GM12878 (cell line): Measurements from ENCODE around the gene RNMT. TPM values are rescaled to one million over a fixed set of nuclear protein-coding genes. Genes with fewer than 3 reads are reported as not detected.

ENCODE experiments used
- ASH2L ChIP-seq: fragments of 300-600, 200-600 bp; sonication (generic); IDR thresholded peaks from 2 replicates; pipeline ENCODE4 v1.6.1; 2017; ENCODE audit warnings: low read depth, mild to moderate bottlenecking, borderline replicate concordance
- CEBPB ChIP-seq, 2 experiments: fragments of 150-350 bp in 1 of 2; IDR thresholded peaks; 2 replicates each; pipeline ENCODE4 v1.6.1; 2012 to 2014; ENCODE audit warnings: low read depth in 2 of 2, low read length in 2 of 2, borderline replicate concordance in 1 of 2, inconsistent platforms in 1 of 2
- ETV6 ChIP-seq, 2 experiments: fragments of 450-650 bp in 1 of 2; IDR thresholded peaks in 1 of 2; conservative IDR thresholded peaks in 1 of 2; 2 replicates each; pipeline ENCODE4 v1.6.1; 2014; ENCODE audit warnings: antibody characterized with exemption in 1 of 2, borderline replicate concordance in 1 of 2, low read depth in 1 of 2, mild to moderate bottlenecking in 1 of 2, moderate library complexity in 1 of 2
- IKZF1 ChIP-seq: fragments of 450-650 bp; conservative IDR thresholded peaks from 2 replicates; pipeline ENCODE4 v1.6.1; 2017; ENCODE audit warnings: antibody characterized with exemption, mild to moderate bottlenecking
- POLR2A ChIP-seq: IDR thresholded peaks from 2 replicates; pipeline ENCODE4 v1.6.1; 2011; ENCODE audit warnings: low read depth, mild to moderate bottlenecking, low read length
- SMAD1 ChIP-seq: fragments of 450-650 bp; IDR thresholded peaks from 2 replicates; pipeline ENCODE4 v1.6.1; 2018; ENCODE audit warnings: mild to moderate bottlenecking, low read depth; ENCODE audit not compliant: partially characterized antibody
- ZNF274 ChIP-seq: IDR thresholded peaks from one replicate; pipeline ENCODE4 v1.8.0; 2011; ENCODE audit not compliant: insufficient read length, insufficient read depth
- polyA plus RNA-seq, 11 experiments: library from polyadenylated mRNA; depleted of rRNA in 4 of 11; unstranded in 6 of 11; stranded (reverse) in 5 of 11; fragments of >200 nt; fragmentation: Nextera tagmentation in 4 of 11; fragmentation: Illumina TruSeq in 1 of 11; extraction: Ambion mirVana in 4 of 11; extraction: Trizol in 1 of 11; gene quantifications; 1 replicate in 1 of 11; 2 replicates in 10 of 11; pipeline versions ENCODE4 v1.2.1 to v1.2.3, GENCODE V29; 2011 to 2016; ENCODE audit warnings: inconsistent platforms in 2 of 11, missing spikeins in 2 of 11, low read depth in 1 of 11
- total RNA-seq, 4 experiments: library from RNA; depleted of rRNA in 3 of 4; stranded (reverse); fragments of >200 nt in 3 of 4; fragmentation: Illumina TruSeq in 1 of 4; extraction: Trizol in 1 of 4; gene quantifications; 2 replicates each; pipeline versions ENCODE4 v1.2.1 to v1.2.3, GENCODE V29; 2013 to 2021
- TF ChIP-seq, protein P1 (sequence below): fragments of 450-650 bp; formaldehyde crosslinking; IDR thresholded peaks from 2 replicates; pipeline ENCODE4 v1.5.0; 2022; ENCODE audit warnings: mild to moderate bottlenecking, missing genetic modification characterization
- TF ChIP-seq, protein P2 (sequence below): fragments of 450-650 bp; IDR thresholded peaks from 2 replicates; pipeline ENCODE4 v1.6.1; 2017; ENCODE audit warnings: low read depth, mild to moderate bottlenecking, moderate library complexity

The RNMT gene
- total and polyA plus RNA-seq, 10 of the 15 experiments (the other 5 are each of a cell fraction or from before 2014, with no cell fraction given) = 18.1 to 63.2 (median 38.8) TPM

DNA sequence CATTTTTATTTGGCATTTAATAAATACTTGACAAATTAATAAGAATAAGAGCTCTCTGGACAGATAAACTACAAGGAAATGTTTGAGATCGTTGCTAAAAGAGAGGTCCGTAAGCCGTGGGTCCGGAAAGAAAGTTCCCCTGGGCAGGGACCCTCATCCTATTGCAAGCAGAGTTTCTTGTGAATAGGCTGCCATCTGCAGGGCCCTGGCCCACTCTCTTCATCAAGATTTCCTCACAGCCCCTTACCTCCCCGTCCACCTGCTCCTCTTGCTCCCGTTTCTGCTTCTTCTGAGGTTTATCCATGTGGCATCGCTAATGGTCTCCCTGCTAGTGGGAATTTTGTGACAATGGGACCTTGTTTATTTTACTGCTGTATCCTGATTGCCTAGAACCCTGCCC is 67.3 kb downstream of the RNMT start (continued):
- TF ChIP-seq, protein P1, sequence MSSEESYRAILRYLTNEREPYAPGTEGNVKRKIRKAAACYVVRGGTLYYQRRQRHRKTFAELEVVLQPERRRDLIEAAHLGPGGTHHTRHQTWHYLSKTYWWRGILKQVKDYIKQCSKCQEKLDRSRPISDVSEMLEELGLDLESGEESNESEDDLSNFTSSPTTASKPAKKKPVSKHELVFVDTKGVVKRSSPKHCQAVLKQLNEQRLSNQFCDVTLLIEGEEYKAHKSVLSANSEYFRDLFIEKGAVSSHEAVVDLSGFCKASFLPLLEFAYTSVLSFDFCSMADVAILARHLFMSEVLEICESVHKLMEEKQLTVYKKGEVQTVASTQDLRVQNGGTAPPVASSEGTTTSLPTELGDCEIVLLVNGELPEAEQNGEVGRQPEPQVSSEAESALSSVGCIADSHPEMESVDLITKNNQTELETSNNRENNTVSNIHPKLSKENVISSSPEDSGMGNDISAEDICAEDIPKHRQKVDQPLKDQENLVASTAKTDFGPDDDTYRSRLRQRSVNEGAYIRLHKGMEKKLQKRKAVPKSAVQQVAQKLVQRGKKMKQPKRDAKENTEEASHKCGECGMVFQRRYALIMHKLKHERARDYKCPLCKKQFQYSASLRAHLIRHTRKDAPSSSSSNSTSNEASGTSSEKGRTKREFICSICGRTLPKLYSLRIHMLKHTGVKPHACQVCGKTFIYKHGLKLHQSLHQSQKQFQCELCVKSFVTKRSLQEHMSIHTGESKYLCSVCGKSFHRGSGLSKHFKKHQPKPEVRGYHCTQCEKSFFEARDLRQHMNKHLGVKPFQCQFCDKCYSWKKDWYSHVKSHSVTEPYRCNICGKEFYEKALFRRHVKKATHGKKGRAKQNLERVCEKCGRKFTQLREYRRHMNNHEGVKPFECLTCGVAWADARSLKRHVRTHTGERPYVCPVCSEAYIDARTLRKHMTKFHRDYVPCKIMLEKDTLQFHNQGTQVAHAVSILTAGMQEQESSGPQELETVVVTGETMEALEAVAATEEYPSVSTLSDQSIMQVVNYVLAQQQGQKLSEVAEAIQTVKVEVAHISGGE (CRISPR knock-in tag) = no peak
- TF ChIP-seq ETV6 (conservative IDR thresholded peaks at IDR 0.05 in 1 of 2, IDR thresholded peaks at IDR 0.05 in 1 of 2; ENCODE audit: borderline replicate concordance in 1 of 2, low read depth in 1 of 2) (no peak), SMAD1 (no peak), ZNF274 (no peak), IKZF1 (no peak), POLR2A (no peak), ASH2L (no peak), CEBPB (IDR thresholded peaks at IDR 0.05; ENCODE audit: borderline replicate concordance in 1 of 2, low read depth in 2 of 2, low read length in 2 of 2) (no peak)
- TF ChIP-seq, protein P2, sequence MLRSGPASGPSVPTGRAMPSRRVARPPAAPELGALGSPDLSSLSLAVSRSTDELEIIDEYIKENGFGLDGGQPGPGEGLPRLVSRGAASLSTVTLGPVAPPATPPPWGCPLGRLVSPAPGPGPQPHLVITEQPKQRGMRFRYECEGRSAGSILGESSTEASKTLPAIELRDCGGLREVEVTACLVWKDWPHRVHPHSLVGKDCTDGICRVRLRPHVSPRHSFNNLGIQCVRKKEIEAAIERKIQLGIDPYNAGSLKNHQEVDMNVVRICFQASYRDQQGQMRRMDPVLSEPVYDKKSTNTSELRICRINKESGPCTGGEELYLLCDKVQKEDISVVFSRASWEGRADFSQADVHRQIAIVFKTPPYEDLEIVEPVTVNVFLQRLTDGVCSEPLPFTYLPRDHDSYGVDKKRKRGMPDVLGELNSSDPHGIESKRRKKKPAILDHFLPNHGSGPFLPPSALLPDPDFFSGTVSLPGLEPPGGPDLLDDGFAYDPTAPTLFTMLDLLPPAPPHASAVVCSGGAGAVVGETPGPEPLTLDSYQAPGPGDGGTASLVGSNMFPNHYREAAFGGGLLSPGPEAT = no peak
